H1 (cell line): ENCODE results near the gene TP63. TPM values are rescaled to one million over a fixed set of nuclear protein-coding genes. Genes with fewer than 3 reads are reported as not detected.
A peak's percentile ranks its signal among the peaks of the same experiment; 100 is the strongest.

Experiments used
- CTCF ChIA-PET: fragments of 300-600 bp; sonication (Branson Sonifier 250); formaldehyde crosslinking; loops from one replicate; lab custom pipeline; 2021; ENCODE audit not compliant: partially characterized antibody; lab: Charles Lee
- POLR2A ChIA-PET: fragments of 300-600 bp; sonication (Branson Sonifier 250); formaldehyde crosslinking; loops from one replicate; lab custom pipeline; 2021; ENCODE audit warnings: inconsistent platforms; ENCODE audit not compliant: partially characterized antibody; lab: Charles Lee
- DNase-seq, 2 experiments: peaks; one replicate each; pipeline versions ENCODE4 v3.0.0 to v3.0.0-alpha.2; 2010 to 2022; ENCODE audit warnings: low spot score in 2 of 2, low read depth in 1 of 2, mixed read lengths in 1 of 2
- FAIRE-seq: peaks from 2 replicates; lab custom pipeline; 2011; peaks lifted over from hg19 to GRCh38; lab: Jason Lieb, UNC
- H2AFZ ChIP-seq: 2 replicates; pipeline ENCODE4 v1.8.1; 2012; ENCODE audit warnings: low read length, inconsistent platforms
- H2AK5ac ChIP-seq: 2 replicates; pipeline ENCODE4 v1.6.1; 2013; ENCODE audit warnings: low read depth, low read length
- H2BK120ac ChIP-seq: replicated peaks from 2 replicates; pipeline ENCODE3; 2013; ENCODE audit warnings: low read depth, low read length, inconsistent platforms
- H2BK12ac ChIP-seq: 2 replicates; pipeline ENCODE4 v1.6.1; 2013; ENCODE audit warnings: low read depth, low read length
- H2BK15ac ChIP-seq: 2 replicates; pipeline ENCODE4 v1.6.1; 2013; ENCODE audit warnings: low read length
- H2BK20ac ChIP-seq: 2 replicates; pipeline ENCODE4 v1.6.1; 2013; ENCODE audit warnings: low read length
- H2BK5ac ChIP-seq: 2 replicates; pipeline ENCODE4 v1.6.1; 2013; ENCODE audit warnings: low read depth, low read length
- H3K14ac ChIP-seq: 2 replicates; pipeline ENCODE4 v1.6.1; 2013; ENCODE audit warnings: inconsistent platforms; ENCODE audit not compliant: insufficient read length
- H3K18ac ChIP-seq: 2 replicates; pipeline ENCODE4 v1.6.1; 2013; ENCODE audit warnings: low read length; ENCODE audit errors: extremely low read depth
- H3K23ac ChIP-seq: 2 replicates; pipeline ENCODE4 v1.6.1; 2013; ENCODE audit warnings: inconsistent platforms; ENCODE audit not compliant: insufficient read length
- H3K23me2 ChIP-seq: 2 replicates; pipeline ENCODE4 v1.6.1; 2013; ENCODE audit warnings: low read depth, low read length
- H3K27ac ChIP-seq: 2 replicates; pipeline ENCODE4 v1.6.1; 2011; ENCODE audit warnings: low read depth, low read length, inconsistent platforms
- H3K27me3 ChIP-seq, 4 experiments: replicated peaks in 1 of 4; 1 replicate in 1 of 4; 2 replicates in 3 of 4; pipeline versions ENCODE4 v1.6.1 to v1.8.1; 2011 to 2013; ENCODE audit warnings: low read length in 3 of 4, mild to moderate bottlenecking in 3 of 4, inconsistent platforms in 2 of 4, mixed read lengths in 2 of 4, moderate library complexity in 1 of 4; ENCODE audit not compliant: control insufficient read depth in 3 of 4, insufficient read depth in 3 of 4; ENCODE audit errors: extremely low read depth in 1 of 4
- H3K36me3 ChIP-seq, 4 experiments: 2 replicates each; pipeline versions ENCODE4 v1.6.1 to v1.8.1; 2011 to 2013; ENCODE audit warnings: mild to moderate bottlenecking in 4 of 4, low read length in 3 of 4, moderate library complexity in 2 of 4, control low read depth in 1 of 4, inconsistent platforms in 1 of 4; ENCODE audit not compliant: insufficient read depth in 4 of 4, control insufficient read depth in 2 of 4
- H3K4ac ChIP-seq: replicated peaks from 2 replicates; pipeline ENCODE3; 2013; ENCODE audit warnings: low read length, low read depth, mixed read lengths, inconsistent platforms; ENCODE audit not compliant: insufficient read length
- H3K4me1 ChIP-seq, 4 experiments: replicated peaks in 1 of 4; 1 replicate in 1 of 4; 2 replicates in 3 of 4; pipeline versions ENCODE4 v1.6.1 to v1.8.1; 2011 to 2013; ENCODE audit warnings: low read length in 3 of 4, inconsistent platforms in 2 of 4, mixed read lengths in 1 of 4; ENCODE audit not compliant: insufficient read depth in 4 of 4, control insufficient read depth in 3 of 4
- H3K4me2 ChIP-seq, 2 experiments: 2 replicates each; pipeline versions ENCODE4 v1.6.1 to v1.8.1; 2011 to 2013; ENCODE audit warnings: low read depth in 2 of 2, low read length in 2 of 2, control low read depth in 1 of 2, inconsistent platforms in 1 of 2, mild to moderate bottlenecking in 1 of 2; ENCODE audit not compliant: insufficient read depth in 1 of 2
- H3K4me3 ChIP-seq, 4 experiments: fragments of 200-600, 300-600 bp in 1 of 4; sonication (generic), shearing (Covaris generic), sonication (Bioruptor Twin) in 1 of 4; 2 replicates each; pipeline versions ENCODE4 v1.5.1 to v1.8.1; 2011 to 2016; ENCODE audit warnings: low read length in 4 of 4, low read depth in 3 of 4, control low read depth in 2 of 4, inconsistent platforms in 2 of 4, mild to moderate bottlenecking in 2 of 4, mixed read lengths in 1 of 4, moderate library complexity in 1 of 4; ENCODE audit not compliant: insufficient read depth in 2 of 4; ENCODE audit errors: extremely low read depth in 1 of 4
- H3K56ac ChIP-seq: replicated peaks from 2 replicates; pipeline ENCODE3; 2013; ENCODE audit warnings: low read depth, mild to moderate bottlenecking, mixed read lengths, low read length, inconsistent platforms; ENCODE audit not compliant: insufficient read length
- H3K79me1 ChIP-seq: 2 replicates; pipeline ENCODE4 v1.6.1; 2013; ENCODE audit warnings: low read depth, low read length, control low read depth
- H3K79me2 ChIP-seq, 2 experiments: 2 replicates each; pipeline versions ENCODE4 v1.6.1 to v1.8.1; 2012 to 2013; ENCODE audit warnings: low read length in 2 of 2, mild to moderate bottlenecking in 2 of 2, inconsistent platforms in 1 of 2; ENCODE audit not compliant: insufficient read depth in 2 of 2, control insufficient read depth in 1 of 2
- H3K9ac ChIP-seq, 4 experiments: replicated peaks in 1 of 4; 1 replicate in 1 of 4; 2 replicates in 3 of 4; pipeline versions ENCODE4 v1.6.1 to v1.8.1; 2011 to 2013; ENCODE audit warnings: low read depth in 3 of 4, low read length in 3 of 4, control low read depth in 2 of 4, mild to moderate bottlenecking in 2 of 4, moderate library complexity in 2 of 4, inconsistent platforms in 1 of 4; ENCODE audit errors: extremely low read depth in 1 of 4
- H3K9me3 ChIP-seq, 2 experiments: 2 replicates each; pipeline versions ENCODE4 v1.6.1 to v1.8.1; 2012 to 2013; ENCODE audit warnings: mild to moderate bottlenecking in 2 of 2, moderate library complexity in 2 of 2, control low read depth in 1 of 2, inconsistent platforms in 1 of 2, low read depth in 1 of 2, low read length in 1 of 2, mixed read lengths in 1 of 2; ENCODE audit not compliant: insufficient read depth in 2 of 2
- H4K20me1 ChIP-seq, 2 experiments: replicated peaks in 1 of 2; 2 replicates each; pipeline versions ENCODE3 to v1.8.1; 2011 to 2013; ENCODE audit warnings: inconsistent platforms in 2 of 2, low read length in 2 of 2, mild to moderate bottlenecking in 1 of 2; ENCODE audit not compliant: insufficient read depth in 2 of 2, control insufficient read depth in 1 of 2
- H4K5ac ChIP-seq: 2 replicates; pipeline ENCODE4 v1.6.1; 2013; ENCODE audit warnings: low read length, low read depth, mixed read lengths, inconsistent platforms; ENCODE audit not compliant: insufficient read length
- H4K8ac ChIP-seq: 2 replicates; pipeline ENCODE4 v1.8.0; 2013; ENCODE audit warnings: mild to moderate bottlenecking, moderate library complexity, low read length, inconsistent platforms; ENCODE audit not compliant: insufficient read depth; ENCODE audit errors: extremely low read depth
- H4K91ac ChIP-seq: replicated peaks from 2 replicates; pipeline ENCODE3; 2013; ENCODE audit warnings: low read length, mixed read lengths, inconsistent platforms; ENCODE audit not compliant: insufficient read length
- TAF7 ChIP-seq: optimal IDR thresholded peaks from 2 replicates; pipeline ENCODE3; 2011; ENCODE audit warnings: low read depth, mild to moderate bottlenecking, inconsistent platforms, low read length, moderate library complexity, borderline replicate concordance
- TEAD4 ChIP-seq: IDR thresholded peaks from 2 replicates; pipeline ENCODE4 v1.6.1; 2012; ENCODE audit warnings: low read depth, low read length, inconsistent platforms, mixed read lengths
- polyA plus RNA-seq, 7 experiments: library from polyadenylated mRNA; depleted of rRNA in 3 of 7; stranded (reverse) in 5 of 7; unstranded in 2 of 7; fragments of >200 nt in 5 of 7; fragments of 200-250 nt in 2 of 7; gene quantifications; 1 replicate in 5 of 7; 2 replicates in 1 of 7; 4 replicates in 1 of 7; pipeline versions ENCODE4 v1.2.1 to v1.2.3, GENCODE V29; 2011 to 2013; ENCODE audit warnings: missing spikeins in 2 of 7, mixed read lengths in 2 of 7
- total RNA-seq: library from RNA; stranded (reverse); fragmentation: NEBNext Ultra II Directional; extraction: Animal tissue kit (Norgen Biotek cat#: 25700); gene quantifications from 2 replicates; pipeline ENCODE4 v1.2.1, GENCODE V29; 2021

Gene TP63
- total and polyA plus RNA-seq, 2 of the 8 experiments (the other 6 are each of a cell fraction or from before 2014, with no cell fraction given), result not detected

- H2BK20ac ChIP-seq, result no peak overlapping the region
- H3K18ac ChIP-seq, result no peak overlapping the region
- no peak overlapping the region for H3K9ac ChIP-seq
- no peak overlapping the region for H4K5ac ChIP-seq
- peak overlapping the region; percentile 35; the same call in 1 of the 2 replicates for H2AFZ ChIP-seq
- no peak overlapping the region for H2BK5ac ChIP-seq
- no peaks in the 10 kb centered on the region; a peak in 1 of 4 replicates for H3K9me3 ChIP-seq
- FAIRE-seq (peak; percentile 42), DNase-seq (peak in 1 of 2 experiments; percentile 25)
- H2BK120ac ChIP-seq, result no peak overlapping the region
- no peak overlapping the region for H2AK5ac ChIP-seq
- no peak overlapping the region for H3K23ac ChIP-seq
- no peak overlapping the region for H4K91ac ChIP-seq
- no peaks in the 10 kb centered on the region for H4K20me1 ChIP-seq
- no peak overlapping the region for H3K14ac ChIP-seq
- no peak overlapping the region for H3K27ac ChIP-seq
- H3K27me3 ChIP-seq, result no peaks in the 10 kb centered on the region
- no peak overlapping the region for H3K4ac ChIP-seq
- H3K36me3 ChIP-seq, result no peaks in the 10 kb centered on the region
- no peak overlapping the region for H3K4me3 ChIP-seq
- no peaks in the 10 kb centered on the region; a peak in 2 of 7 replicates for H3K4me1 ChIP-seq
- H3K4me2 ChIP-seq, result no peak overlapping the region
- no peak overlapping the region for H4K8ac ChIP-seq
- H3K56ac ChIP-seq, result no peak overlapping the region
- ChIA-PET POLR2A (interaction anchor here (0.6 kb wide), 1 partner anchor 194 kb away, joined by 3 read pairs; no protein-coding TSS in a partner anchor), CTCF (interaction anchor here (0.8 to 1.6 kb wide), 3 partner anchors 11 to 250 kb away, joined by 3 to 5 read pairs (median 3); no protein-coding TSS in a partner anchor)
- H2BK12ac ChIP-seq, result no peak overlapping the region
- no peaks in the 10 kb centered on the region for H3K23me2 ChIP-seq
- H3K79me1 ChIP-seq, result no peaks in the 10 kb centered on the region
- no peak for TF ChIP-seq TAF7
- TF ChIP-seq TEAD4, result peak; percentile 29; the same call in 1 of the 2 replicates
- no peak overlapping the region for H2BK15ac ChIP-seq
- no peaks in the 10 kb centered on the region for H3K79me2 ChIP-seq
Observed at GRCh38 chr3:189710620-189711402, 79.6 kb downstream of the TP63 start.
